ENCODE measurements around the gene APOL1.

GRCh38 chr22:36234919-36235318 lies 18.0 kb upstream of the APOL1 start:
- TF ChIP-seq CTCF (conservative IDR thresholded peaks at IDR 0.05; ENCODE audit: low read length): no peak
- TF ChIP-seq EZH2phosphoT487 (IDR thresholded peaks at IDR 0.05; ENCODE audit: borderline replicate concordance): no peak
